Measurements from ENCODE around the gene OCRL. TPM values are rescaled to one million over a fixed set of nuclear protein-coding genes. Genes with fewer than 3 reads are reported as not detected.

OCRL gene
- total RNA-seq, 1 experiment from 2014 or later, result 25.4 TPM

- TF ChIP-seq EZH2 (IDR thresholded peaks at IDR 0.05; ENCODE audit: borderline replicate concordance, low read depth, low read length, poor library complexity, severe bottlenecking) (no peak), CTCF (conservative IDR thresholded peaks at IDR 0.05; ENCODE audit: low read depth, low read length) (no peak)
- Histone ChIP-seq H3K36me3 (ENCODE audit: insufficient read depth, low read length, poor library complexity, severe bottlenecking) (no peaks in the 10 kb centered on the region), H3K27ac (ENCODE audit: low read depth, low read length, poor library complexity, severe bottlenecking) (no peak overlapping the region), H3K4me3 (ENCODE audit: low read depth, low read length, poor library complexity, severe bottlenecking) (no peak overlapping the region), H3K4me1 (ENCODE audit: insufficient read depth, low read length, poor library complexity, severe bottlenecking) (peaks cover 5% of the 10 kb centered on the region), H3K27me3 (replicated peaks; ENCODE audit: insufficient read depth, low read depth, low read length, poor library complexity) (no peaks in the 10 kb centered on the region), H3K9me3 (ENCODE audit: low read depth, low read length, poor library complexity, severe bottlenecking) (no peaks in the 10 kb centered on the region)
- DNase-seq (ENCODE audit: low spot score), result no peak
- CTCF ChIA-PET, result interaction anchor here (1.2 kb wide), 1 partner anchor 118 kb away, joined by 4 read pairs; no protein-coding TSS in a partner anchor
- intact Hi-C loops (cut with micrococcal nuclease; ENCODE audit: unreplicated experiment), result loop anchor here (5.0 to 10.0 kb wide), 3 partner anchors 299 to 1309 kb away; partner anchors contain the start of gene UTP14A
- BruUV-seq (replicated peaks), result no TSS peak
- POLR2A ChIA-PET (ENCODE audit: low non-redundant PET), result no interaction called here
These were observed 68.4 kb downstream of the OCRL start for GRCh38 chrX:129608496-129608895.

- peak; percentile 39; the same call in 1 of the 2 replicates for TF ChIP-seq CTCF (conservative IDR thresholded peaks at IDR 0.05; ENCODE audit: low read depth, low read length)
- no peak for TF ChIP-seq EZH2 (IDR thresholded peaks at IDR 0.05; ENCODE audit: borderline replicate concordance, low read depth, low read length, poor library complexity, severe bottlenecking)
- DNase-seq (ENCODE audit: low spot score), result no peak
- no TSS peak for BruUV-seq (replicated peaks)
- Histone ChIP-seq H3K27ac (ENCODE audit: low read depth, low read length, poor library complexity, severe bottlenecking) (no peak overlapping the region), H3K4me3 (ENCODE audit: low read depth, low read length, poor library complexity, severe bottlenecking) (no peak overlapping the region), H3K27me3 (replicated peaks; ENCODE audit: insufficient read depth, low read depth, low read length, poor library complexity) (no peaks in the 10 kb centered on the region), H3K36me3 (ENCODE audit: insufficient read depth, low read length, poor library complexity, severe bottlenecking) (no peaks in the 10 kb centered on the region), H3K9me3 (ENCODE audit: low read depth, low read length, poor library complexity, severe bottlenecking) (no peaks in the 10 kb centered on the region), H3K4me1 (ENCODE audit: insufficient read depth, low read length, poor library complexity, severe bottlenecking) (peaks cover 5% of the 10 kb centered on the region)
- CTCF ChIA-PET, result interaction anchor here (0.6 to 1.1 kb wide), 3 partner anchors 110 to 316 kb away, joined by 3 to 6 read pairs (median 3); no protein-coding TSS in a partner anchor
- intact Hi-C loops (cut with micrococcal nuclease; ENCODE audit: unreplicated experiment), result loop anchor here (5.0 to 10.0 kb wide), 3 partner anchors 298 to 1308 kb away; partner anchors contain the start of gene UTP14A
- POLR2A ChIA-PET (ENCODE audit: low non-redundant PET), result no interaction called here
These were observed 69.3 kb downstream of the OCRL start for GRCh38 chrX:129609395-129609794.

GRCh38 chrX:129612396-129612795 is 72.3 kb downstream of the OCRL start:
- H3K9me3 ChIP-seq (ENCODE audit: low read depth, low read length, poor library complexity, severe bottlenecking), result no peaks in the 10 kb centered on the region
- ChIA-PET CTCF (no interaction called here), POLR2A (ENCODE audit: low non-redundant PET) (no interaction called here)
- intact Hi-C loops (cut with micrococcal nuclease; ENCODE audit: unreplicated experiment), result no loop called here
- no peaks in the 10 kb centered on the region for H3K36me3 ChIP-seq (ENCODE audit: insufficient read depth, low read length, poor library complexity, severe bottlenecking)
- peaks cover under 1% of the 10 kb centered on the region for H3K4me1 ChIP-seq (ENCODE audit: insufficient read depth, low read length, poor library complexity, severe bottlenecking)
- H3K27me3 ChIP-seq (replicated peaks; ENCODE audit: insufficient read depth, low read depth, low read length, poor library complexity), result no peaks in the 10 kb centered on the region
- no peak overlapping the region for H3K27ac ChIP-seq (ENCODE audit: low read depth, low read length, poor library complexity, severe bottlenecking)
- no peak for TF ChIP-seq CTCF (conservative IDR thresholded peaks at IDR 0.05; ENCODE audit: low read depth, low read length)
- no peak for TF ChIP-seq EZH2 (IDR thresholded peaks at IDR 0.05; ENCODE audit: borderline replicate concordance, low read depth, low read length, poor library complexity, severe bottlenecking)
- no peak overlapping the region for H3K4me3 ChIP-seq (ENCODE audit: low read depth, low read length, poor library complexity, severe bottlenecking)
- BruUV-seq (replicated peaks), result no TSS peak
- DNase-seq (ENCODE audit: low spot score), result no peak
